H1 (cell line): ENCODE results near the gene CALML4. TPM values are rescaled to one million over a fixed set of nuclear protein-coding genes. Genes with fewer than 3 reads are reported as not detected.

Experiments used
- CTCF ChIA-PET: fragments of 300-600 bp; sonication (Branson Sonifier 250); formaldehyde crosslinking; loops from one replicate; lab custom pipeline; 2021; ENCODE audit not compliant: partially characterized antibody; lab: Charles Lee
- POLR2A ChIA-PET: fragments of 300-600 bp; sonication (Branson Sonifier 250); formaldehyde crosslinking; loops from one replicate; lab custom pipeline; 2021; ENCODE audit warnings: inconsistent platforms; ENCODE audit not compliant: partially characterized antibody; lab: Charles Lee
- DNase-seq, 2 experiments: peaks; one replicate each; pipeline versions ENCODE4 v3.0.0 to v3.0.0-alpha.2; 2010 to 2022; ENCODE audit warnings: low spot score in 2 of 2, low read depth in 1 of 2, mixed read lengths in 1 of 2
- FAIRE-seq: peaks from 2 replicates; lab custom pipeline; 2011; peaks lifted over from hg19 to GRCh38; lab: Jason Lieb, UNC
- H2AFZ ChIP-seq: 2 replicates; pipeline ENCODE4 v1.8.1; 2012; ENCODE audit warnings: low read length, inconsistent platforms
- H2AK5ac ChIP-seq: 2 replicates; pipeline ENCODE4 v1.6.1; 2013; ENCODE audit warnings: low read depth, low read length
- H2BK120ac ChIP-seq: replicated peaks from 2 replicates; pipeline ENCODE3; 2013; ENCODE audit warnings: low read depth, low read length, inconsistent platforms
- H2BK12ac ChIP-seq: 2 replicates; pipeline ENCODE4 v1.6.1; 2013; ENCODE audit warnings: low read depth, low read length
- H2BK15ac ChIP-seq: 2 replicates; pipeline ENCODE4 v1.6.1; 2013; ENCODE audit warnings: low read length
- H2BK20ac ChIP-seq: 2 replicates; pipeline ENCODE4 v1.6.1; 2013; ENCODE audit warnings: low read length
- H2BK5ac ChIP-seq: 2 replicates; pipeline ENCODE4 v1.6.1; 2013; ENCODE audit warnings: low read depth, low read length
- H3K14ac ChIP-seq: 2 replicates; pipeline ENCODE4 v1.6.1; 2013; ENCODE audit warnings: inconsistent platforms; ENCODE audit not compliant: insufficient read length
- H3K18ac ChIP-seq: 2 replicates; pipeline ENCODE4 v1.6.1; 2013; ENCODE audit warnings: low read length; ENCODE audit errors: extremely low read depth
- H3K23ac ChIP-seq: 2 replicates; pipeline ENCODE4 v1.6.1; 2013; ENCODE audit warnings: inconsistent platforms; ENCODE audit not compliant: insufficient read length
- H3K23me2 ChIP-seq: 2 replicates; pipeline ENCODE4 v1.6.1; 2013; ENCODE audit warnings: low read depth, low read length
- H3K27ac ChIP-seq: 2 replicates; pipeline ENCODE4 v1.6.1; 2011; ENCODE audit warnings: low read depth, low read length, inconsistent platforms
- H3K27me3 ChIP-seq, 4 experiments: replicated peaks in 1 of 4; 1 replicate in 1 of 4; 2 replicates in 3 of 4; pipeline versions ENCODE4 v1.6.1 to v1.8.1; 2011 to 2013; ENCODE audit warnings: low read length in 3 of 4, mild to moderate bottlenecking in 3 of 4, inconsistent platforms in 2 of 4, mixed read lengths in 2 of 4, moderate library complexity in 1 of 4; ENCODE audit not compliant: control insufficient read depth in 3 of 4, insufficient read depth in 3 of 4; ENCODE audit errors: extremely low read depth in 1 of 4
- H3K36me3 ChIP-seq, 4 experiments: 2 replicates each; pipeline versions ENCODE4 v1.6.1 to v1.8.1; 2011 to 2013; ENCODE audit warnings: mild to moderate bottlenecking in 4 of 4, low read length in 3 of 4, moderate library complexity in 2 of 4, control low read depth in 1 of 4, inconsistent platforms in 1 of 4; ENCODE audit not compliant: insufficient read depth in 4 of 4, control insufficient read depth in 2 of 4
- H3K4ac ChIP-seq: replicated peaks from 2 replicates; pipeline ENCODE3; 2013; ENCODE audit warnings: low read length, low read depth, mixed read lengths, inconsistent platforms; ENCODE audit not compliant: insufficient read length
- H3K4me1 ChIP-seq, 4 experiments: replicated peaks in 1 of 4; 1 replicate in 1 of 4; 2 replicates in 3 of 4; pipeline versions ENCODE4 v1.6.1 to v1.8.1; 2011 to 2013; ENCODE audit warnings: low read length in 3 of 4, inconsistent platforms in 2 of 4, mixed read lengths in 1 of 4; ENCODE audit not compliant: insufficient read depth in 4 of 4, control insufficient read depth in 3 of 4
- H3K4me2 ChIP-seq, 2 experiments: 2 replicates each; pipeline versions ENCODE4 v1.6.1 to v1.8.1; 2011 to 2013; ENCODE audit warnings: low read depth in 2 of 2, low read length in 2 of 2, control low read depth in 1 of 2, inconsistent platforms in 1 of 2, mild to moderate bottlenecking in 1 of 2; ENCODE audit not compliant: insufficient read depth in 1 of 2
- H3K4me3 ChIP-seq, 4 experiments: fragments of 200-600, 300-600 bp in 1 of 4; sonication (generic), shearing (Covaris generic), sonication (Bioruptor Twin) in 1 of 4; 2 replicates each; pipeline versions ENCODE4 v1.5.1 to v1.8.1; 2011 to 2016; ENCODE audit warnings: low read length in 4 of 4, low read depth in 3 of 4, control low read depth in 2 of 4, inconsistent platforms in 2 of 4, mild to moderate bottlenecking in 2 of 4, mixed read lengths in 1 of 4, moderate library complexity in 1 of 4; ENCODE audit not compliant: insufficient read depth in 2 of 4; ENCODE audit errors: extremely low read depth in 1 of 4
- H3K56ac ChIP-seq: replicated peaks from 2 replicates; pipeline ENCODE3; 2013; ENCODE audit warnings: low read depth, mild to moderate bottlenecking, mixed read lengths, low read length, inconsistent platforms; ENCODE audit not compliant: insufficient read length
- H3K79me1 ChIP-seq: 2 replicates; pipeline ENCODE4 v1.6.1; 2013; ENCODE audit warnings: low read depth, low read length, control low read depth
- H3K79me2 ChIP-seq, 2 experiments: 2 replicates each; pipeline versions ENCODE4 v1.6.1 to v1.8.1; 2012 to 2013; ENCODE audit warnings: low read length in 2 of 2, mild to moderate bottlenecking in 2 of 2, inconsistent platforms in 1 of 2; ENCODE audit not compliant: insufficient read depth in 2 of 2, control insufficient read depth in 1 of 2
- H3K9ac ChIP-seq, 4 experiments: replicated peaks in 1 of 4; 1 replicate in 1 of 4; 2 replicates in 3 of 4; pipeline versions ENCODE4 v1.6.1 to v1.8.1; 2011 to 2013; ENCODE audit warnings: low read depth in 3 of 4, low read length in 3 of 4, control low read depth in 2 of 4, mild to moderate bottlenecking in 2 of 4, moderate library complexity in 2 of 4, inconsistent platforms in 1 of 4; ENCODE audit errors: extremely low read depth in 1 of 4
- H3K9me3 ChIP-seq, 2 experiments: 2 replicates each; pipeline versions ENCODE4 v1.6.1 to v1.8.1; 2012 to 2013; ENCODE audit warnings: mild to moderate bottlenecking in 2 of 2, moderate library complexity in 2 of 2, control low read depth in 1 of 2, inconsistent platforms in 1 of 2, low read depth in 1 of 2, low read length in 1 of 2, mixed read lengths in 1 of 2; ENCODE audit not compliant: insufficient read depth in 2 of 2
- H4K20me1 ChIP-seq, 2 experiments: replicated peaks in 1 of 2; 2 replicates each; pipeline versions ENCODE3 to v1.8.1; 2011 to 2013; ENCODE audit warnings: inconsistent platforms in 2 of 2, low read length in 2 of 2, mild to moderate bottlenecking in 1 of 2; ENCODE audit not compliant: insufficient read depth in 2 of 2, control insufficient read depth in 1 of 2
- H4K5ac ChIP-seq: 2 replicates; pipeline ENCODE4 v1.6.1; 2013; ENCODE audit warnings: low read length, low read depth, mixed read lengths, inconsistent platforms; ENCODE audit not compliant: insufficient read length
- H4K8ac ChIP-seq: 2 replicates; pipeline ENCODE4 v1.8.0; 2013; ENCODE audit warnings: mild to moderate bottlenecking, moderate library complexity, low read length, inconsistent platforms; ENCODE audit not compliant: insufficient read depth; ENCODE audit errors: extremely low read depth
- H4K91ac ChIP-seq: replicated peaks from 2 replicates; pipeline ENCODE3; 2013; ENCODE audit warnings: low read length, mixed read lengths, inconsistent platforms; ENCODE audit not compliant: insufficient read length
- HDAC6 ChIP-seq: IDR thresholded peaks from one replicate; pipeline ENCODE4 v1.7.1; 2012; ENCODE audit warnings: low read depth, mild to moderate bottlenecking, inconsistent platforms, low read length, moderate library complexity
- JUN ChIP-seq: IDR thresholded peaks from 2 replicates; pipeline ENCODE4 v1.6.1; 2011; ENCODE audit warnings: low read depth, mild to moderate bottlenecking, improper control_type of control experiment, low read length
- KDM5A ChIP-seq: fragments of 200-600 bp; IDR thresholded peaks from 2 replicates; pipeline ENCODE4 v1.7.1; 2012; ENCODE audit warnings: mild to moderate bottlenecking, low read length, inconsistent platforms, mixed read lengths
- POLR2AphosphoS5 ChIP-seq: IDR thresholded peaks from 2 replicates; pipeline ENCODE4 v1.6.1; 2011; ENCODE audit warnings: low read depth, low read length
- RAD21 ChIP-seq, 2 experiments: IDR thresholded peaks in 1 of 2; conservative IDR thresholded peaks in 1 of 2; 2 replicates each; pipeline ENCODE4 v1.6.1; 2011; ENCODE audit warnings: low read depth in 2 of 2, low read length in 2 of 2, improper control_type of control experiment in 1 of 2, inconsistent platforms in 1 of 2, mild to moderate bottlenecking in 1 of 2, moderate library complexity in 1 of 2
- SUZ12 ChIP-seq: fragments of 200-600 bp; sonication (generic); IDR thresholded peaks from 2 replicates; pipeline ENCODE4 v1.6.1; 2012; ENCODE audit warnings: mild to moderate bottlenecking, inconsistent platforms, low read length, moderate library complexity, mixed read lengths
- TAF7 ChIP-seq: optimal IDR thresholded peaks from 2 replicates; pipeline ENCODE3; 2011; ENCODE audit warnings: low read depth, mild to moderate bottlenecking, inconsistent platforms, low read length, moderate library complexity, borderline replicate concordance
- WGBS, 2 experiments: shearing (Covaris generic) in 1 of 2; methylation state at CpG; one replicate each; pipeline versions ENCODE4 v1.1.6 to v1.1.7; 2013 to 2015; ENCODE audit warnings: low lambda C conversion rate in 2 of 2, mixed read lengths in 2 of 2, inconsistent platforms in 1 of 2, low coverage in 1 of 2, missing lambda C conversion rate in 1 of 2; ENCODE audit not compliant: insufficient replicate concordance in 2 of 2, insufficient coverage in 1 of 2, insufficient read length in 1 of 2; ENCODE audit errors: extremely low coverage in 1 of 2, missing lambda C conversion rate in 1 of 2; 5-methylcytosine and 5-hydroxymethylcytosine counted together
- polyA plus RNA-seq, 7 experiments: library from polyadenylated mRNA; depleted of rRNA in 3 of 7; stranded (reverse) in 5 of 7; unstranded in 2 of 7; fragments of >200 nt in 5 of 7; fragments of 200-250 nt in 2 of 7; gene quantifications; 1 replicate in 5 of 7; 2 replicates in 1 of 7; 4 replicates in 1 of 7; pipeline versions ENCODE4 v1.2.1 to v1.2.3, GENCODE V29; 2011 to 2013; ENCODE audit warnings: missing spikeins in 2 of 7, mixed read lengths in 2 of 7
- total RNA-seq: library from RNA; stranded (reverse); fragmentation: NEBNext Ultra II Directional; extraction: Animal tissue kit (Norgen Biotek cat#: 25700); gene quantifications from 2 replicates; pipeline ENCODE4 v1.2.1, GENCODE V29; 2021
- TF ChIP-seq, protein P1 (sequence below), 3 experiments: IDR thresholded peaks; 1 replicate in 2 of 3; 2 replicates in 1 of 3; pipeline versions ENCODE4 v1.5.1 to v1.6.1; 2011; ENCODE audit warnings: low read length in 3 of 3, mild to moderate bottlenecking in 3 of 3, inconsistent platforms in 2 of 3, low read depth in 1 of 3, moderate library complexity in 1 of 3; ENCODE audit not compliant: insufficient read depth in 1 of 3; ENCODE audit errors: control extremely low read depth in 1 of 3

The CALML4 gene
- total and polyA plus RNA-seq, 2 of the 8 experiments (the other 6 are each of a cell fraction or from before 2014, with no cell fraction given): 3.8 to 12.5 TPM

DNA sequence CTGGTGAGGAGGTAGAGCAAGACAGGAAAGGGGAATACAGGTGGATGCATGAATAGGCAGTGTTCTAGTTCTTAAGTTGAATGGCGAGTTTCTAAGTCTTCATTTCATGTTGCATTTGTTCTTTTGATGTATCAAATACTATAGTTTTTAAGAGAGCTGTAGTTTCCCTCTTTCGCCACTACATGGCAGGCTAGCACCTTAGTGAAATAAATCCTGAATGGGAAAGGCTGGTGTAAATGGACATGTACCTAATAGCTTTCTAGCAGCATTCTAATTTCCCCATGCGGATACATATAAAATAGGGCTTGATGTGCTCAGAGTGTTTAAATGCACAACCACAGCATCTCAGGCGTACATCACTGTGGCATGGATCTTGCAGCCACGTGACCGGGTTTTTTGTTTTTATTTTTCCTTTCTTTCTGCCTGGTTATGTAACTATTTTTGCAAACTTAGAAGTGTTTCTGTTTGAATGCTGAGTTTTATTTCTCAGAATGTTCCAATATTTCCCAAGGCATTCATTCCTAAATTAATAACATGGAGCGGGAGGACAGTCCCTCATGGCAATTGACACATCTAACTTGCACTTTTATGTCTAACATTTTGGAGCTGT is 47.9 kb upstream of the CALML4 start:
- H4K20me1 ChIP-seq: no peaks in the 10 kb centered on the region
- no peak overlapping the region for H3K23ac ChIP-seq
- CTCF ChIA-PET: interaction anchor here (0.6 to 11.0 kb wide), 43 partner anchors 9 to 399 kb away, joined by 3 to 199 read pairs (median 5); partner anchors contain the start of genes CLN6 and FEM1B
- no peak overlapping the region for H3K4me3 ChIP-seq
- H3K56ac ChIP-seq: no peak overlapping the region
- DNase-seq (no peak), FAIRE-seq (no peak)
- no peak overlapping the region for H3K14ac ChIP-seq
- no peak overlapping the region for H2AFZ ChIP-seq
- H3K27ac ChIP-seq: no peak overlapping the region
- no peak overlapping the region for H2BK15ac ChIP-seq
- H3K79me1 ChIP-seq: no peaks in the 10 kb centered on the region
- H4K5ac ChIP-seq: no peak overlapping the region
- H2BK120ac ChIP-seq: no peak overlapping the region
- H3K4me2 ChIP-seq: no peak overlapping the region
- H3K4ac ChIP-seq: no peak overlapping the region
- whole genome bisulfite sequencing, 2 experiments: 49% methylated on average over 7 of the region's 7 CpGs; no CpG with 5 or more reads in 1 of the 2 experiments
- no peaks in the 10 kb centered on the region for H3K9me3 ChIP-seq
- H2AK5ac ChIP-seq: no peak overlapping the region
- H3K79me2 ChIP-seq: no peaks in the 10 kb centered on the region
- no peaks in the 10 kb centered on the region for H3K36me3 ChIP-seq
- H4K91ac ChIP-seq: no peak overlapping the region
- POLR2A ChIA-PET: interaction anchor here (0.9 to 2.1 kb wide), 10 partner anchors 10 to 164 kb away, joined by 3 to 14 read pairs (median 4); partner anchors contain the start of gene FEM1B
- H2BK5ac ChIP-seq: no peak overlapping the region
- no peaks in the 10 kb centered on the region; the same call in 1 of the 2 replicates for H3K23me2 ChIP-seq
- no peak overlapping the region for H2BK20ac ChIP-seq
- no peaks in the 10 kb centered on the region for H3K27me3 ChIP-seq
- H3K4me1 ChIP-seq: peaks cover 0 to 8% (median 6%) of the 10 kb centered on the region in 4 experiments; a peak in 4 of 7 replicates
- H3K9ac ChIP-seq: no peak overlapping the region
- no peak overlapping the region for H3K18ac ChIP-seq
- no peak overlapping the region for H4K8ac ChIP-seq
- H2BK12ac ChIP-seq: no peak overlapping the region
- no peak for TF ChIP-seq TAF7
- TF ChIP-seq RAD21 (IDR thresholded peaks at IDR 0.05 in 1 of 2, conservative IDR thresholded peaks at IDR 0.05 in 1 of 2; ENCODE audit: low read depth in 2 of 2, low read length in 2 of 2): peak; percentile 91 to 93
- no peak for TF ChIP-seq HDAC6
- TF ChIP-seq POLR2AphosphoS5: no peak
- TF ChIP-seq, protein P1, sequence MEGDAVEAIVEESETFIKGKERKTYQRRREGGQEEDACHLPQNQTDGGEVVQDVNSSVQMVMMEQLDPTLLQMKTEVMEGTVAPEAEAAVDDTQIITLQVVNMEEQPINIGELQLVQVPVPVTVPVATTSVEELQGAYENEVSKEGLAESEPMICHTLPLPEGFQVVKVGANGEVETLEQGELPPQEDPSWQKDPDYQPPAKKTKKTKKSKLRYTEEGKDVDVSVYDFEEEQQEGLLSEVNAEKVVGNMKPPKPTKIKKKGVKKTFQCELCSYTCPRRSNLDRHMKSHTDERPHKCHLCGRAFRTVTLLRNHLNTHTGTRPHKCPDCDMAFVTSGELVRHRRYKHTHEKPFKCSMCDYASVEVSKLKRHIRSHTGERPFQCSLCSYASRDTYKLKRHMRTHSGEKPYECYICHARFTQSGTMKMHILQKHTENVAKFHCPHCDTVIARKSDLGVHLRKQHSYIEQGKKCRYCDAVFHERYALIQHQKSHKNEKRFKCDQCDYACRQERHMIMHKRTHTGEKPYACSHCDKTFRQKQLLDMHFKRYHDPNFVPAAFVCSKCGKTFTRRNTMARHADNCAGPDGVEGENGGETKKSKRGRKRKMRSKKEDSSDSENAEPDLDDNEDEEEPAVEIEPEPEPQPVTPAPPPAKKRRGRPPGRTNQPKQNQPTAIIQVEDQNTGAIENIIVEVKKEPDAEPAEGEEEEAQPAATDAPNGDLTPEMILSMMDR (IDR thresholded peaks at IDR 0.05; ENCODE audit: control extremely low read depth in 1 of 3, insufficient read depth in 1 of 3, low read depth in 1 of 3, low read length in 3 of 3): peak in 2 of 3 experiments; percentile 72 to 83; a peak in 3 of 4 replicates
- no peak for TF ChIP-seq SUZ12
- no peak for TF ChIP-seq JUN
- no peak for TF ChIP-seq KDM5A
